Thyroid gland (tissue), 4 donors: ENCODE measurements around the gene GHITM.

Experiments
- POLR2A ChIP-seq, 2 donors: fragments of 450-650 bp; IDR thresholded peaks; one replicate each; pipeline ENCODE4 v1.6.1; 2017; ENCODE audit warnings: antibody characterized with exemption in 2 of 2, mild to moderate bottlenecking in 2 of 2, moderate library complexity in 1 of 2
- TF ChIP-seq, protein P1 (sequence below), 6 experiments: fragments of 200-600 bp in 3 of 6; fragments of 450-650 bp in 3 of 6; sonication (generic) in 3 of 6; IDR thresholded peaks; one replicate each; pipeline ENCODE4 v1.5.1; 2016 to 2019; ENCODE audit warnings: antibody characterized with exemption in 6 of 6, mild to moderate bottlenecking in 2 of 6, inconsistent platforms in 1 of 6, moderate library complexity in 1 of 6

- TF ChIP-seq POLR2A (IDR thresholded peaks at IDR 0.05) = no peak
- TF ChIP-seq, protein P1, sequence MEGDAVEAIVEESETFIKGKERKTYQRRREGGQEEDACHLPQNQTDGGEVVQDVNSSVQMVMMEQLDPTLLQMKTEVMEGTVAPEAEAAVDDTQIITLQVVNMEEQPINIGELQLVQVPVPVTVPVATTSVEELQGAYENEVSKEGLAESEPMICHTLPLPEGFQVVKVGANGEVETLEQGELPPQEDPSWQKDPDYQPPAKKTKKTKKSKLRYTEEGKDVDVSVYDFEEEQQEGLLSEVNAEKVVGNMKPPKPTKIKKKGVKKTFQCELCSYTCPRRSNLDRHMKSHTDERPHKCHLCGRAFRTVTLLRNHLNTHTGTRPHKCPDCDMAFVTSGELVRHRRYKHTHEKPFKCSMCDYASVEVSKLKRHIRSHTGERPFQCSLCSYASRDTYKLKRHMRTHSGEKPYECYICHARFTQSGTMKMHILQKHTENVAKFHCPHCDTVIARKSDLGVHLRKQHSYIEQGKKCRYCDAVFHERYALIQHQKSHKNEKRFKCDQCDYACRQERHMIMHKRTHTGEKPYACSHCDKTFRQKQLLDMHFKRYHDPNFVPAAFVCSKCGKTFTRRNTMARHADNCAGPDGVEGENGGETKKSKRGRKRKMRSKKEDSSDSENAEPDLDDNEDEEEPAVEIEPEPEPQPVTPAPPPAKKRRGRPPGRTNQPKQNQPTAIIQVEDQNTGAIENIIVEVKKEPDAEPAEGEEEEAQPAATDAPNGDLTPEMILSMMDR (IDR thresholded peaks at IDR 0.05) = no peak
Measured at GRCh38 chr10:84098667-84099066, 40.6 kb upstream of the GHITM start.
